ENCODE results near the gene KNTC1. TPM values are rescaled to one million over a fixed set of nuclear protein-coding genes. Genes with fewer than 3 reads are reported as not detected.
"Not testable (repeated sequence)": the region's sequence is repeated elsewhere in the genome, so short reads cannot be mapped to it uniquely, and the experiment has no call there.

The KNTC1 gene
- total RNA-seq, 4 donors from 2014 or later, result 10.6 to 79.4 (median 23.1) TPM

GRCh38 chr12:122486805-122487426 lies 40.1 kb upstream of the KNTC1 start:
- no peak overlapping the region for H3K4me3 ChIP-seq
- no peak for DNase-seq
- H3K36me3 ChIP-seq, result peaks cover 0 to 82% (median 31%) of the 10 kb centered on the region in 4 donors
- no peak overlapping the region for H3K27ac ChIP-seq
- no peaks in the 10 kb centered on the region for H3K27me3 ChIP-seq
- H3K4me1 ChIP-seq, result no peaks in the 10 kb centered on the region
- WGBS, 2 donors (ENCODE audit: low coverage in 1 of 2), result 91 to 92% methylated on average over 3 to 7 of the region's 7 CpGs
- H3K9me3 ChIP-seq, result no peaks in the 10 kb centered on the region
- intact Hi-C loops (cut with DNase I; ENCODE audit: low total_unique reads) (no loop called here), in situ Hi-C loops (cut with MboI; ENCODE audit: low pct_ligation_motif_present in 1 of 4, low pct_unique_long_range_greater_than_20kb in 1 of 4, low sequenced_read_pairs in 3 of 4) (no loop called here)
- TF ChIP-seq POLR2AphosphoS5 (IDR thresholded peaks at IDR 0.05) (no peak), EP300 (IDR thresholded peaks at IDR 0.05; ENCODE audit: low read depth) (no peak), POLR2A (IDR thresholded peaks at IDR 0.05) (no peak)
- TF ChIP-seq, protein P1, sequence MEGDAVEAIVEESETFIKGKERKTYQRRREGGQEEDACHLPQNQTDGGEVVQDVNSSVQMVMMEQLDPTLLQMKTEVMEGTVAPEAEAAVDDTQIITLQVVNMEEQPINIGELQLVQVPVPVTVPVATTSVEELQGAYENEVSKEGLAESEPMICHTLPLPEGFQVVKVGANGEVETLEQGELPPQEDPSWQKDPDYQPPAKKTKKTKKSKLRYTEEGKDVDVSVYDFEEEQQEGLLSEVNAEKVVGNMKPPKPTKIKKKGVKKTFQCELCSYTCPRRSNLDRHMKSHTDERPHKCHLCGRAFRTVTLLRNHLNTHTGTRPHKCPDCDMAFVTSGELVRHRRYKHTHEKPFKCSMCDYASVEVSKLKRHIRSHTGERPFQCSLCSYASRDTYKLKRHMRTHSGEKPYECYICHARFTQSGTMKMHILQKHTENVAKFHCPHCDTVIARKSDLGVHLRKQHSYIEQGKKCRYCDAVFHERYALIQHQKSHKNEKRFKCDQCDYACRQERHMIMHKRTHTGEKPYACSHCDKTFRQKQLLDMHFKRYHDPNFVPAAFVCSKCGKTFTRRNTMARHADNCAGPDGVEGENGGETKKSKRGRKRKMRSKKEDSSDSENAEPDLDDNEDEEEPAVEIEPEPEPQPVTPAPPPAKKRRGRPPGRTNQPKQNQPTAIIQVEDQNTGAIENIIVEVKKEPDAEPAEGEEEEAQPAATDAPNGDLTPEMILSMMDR (IDR thresholded peaks at IDR 0.05), result no peak

- H3K27ac ChIP-seq; H3K9me3 ChIP-seq; H3K27me3 ChIP-seq; H3K4me3 ChIP-seq; H3K4me1 ChIP-seq; in situ Hi-C loops (cut with MboI; ENCODE audit: low pct_ligation_motif_present in 1 of 4, low pct_unique_long_range_greater_than_20kb in 1 of 4, low sequenced_read_pairs in 3 of 4); DNase-seq; intact Hi-C loops (cut with DNase I; ENCODE audit: low total_unique reads): not testable (repeated sequence)
- 93% methylated on average over 3 of the region's 3 CpGs; no CpG with 5 or more reads in 1 of the 2 donors for WGBS, 2 donors (ENCODE audit: low coverage in 1 of 2)
- H3K36me3 ChIP-seq, result peaks cover 0 to 75% (median 28%) of the 10 kb centered on the region in 4 donors
Measured at GRCh38 chr12:122487807-122488206, 39.2 kb upstream of the KNTC1 start.

GRCh38 chr12:122489038-122489437 lies 38.0 kb upstream of the KNTC1 start:
- 92 to 93% methylated on average over 2 of the region's 2 CpGs for WGBS, 2 donors (ENCODE audit: low coverage in 1 of 2)
- no peak for TF ChIP-seq POLR2A (IDR thresholded peaks at IDR 0.05)
- TF ChIP-seq POLR2AphosphoS5 (IDR thresholded peaks at IDR 0.05), result no peak
- no peak for TF ChIP-seq EP300 (IDR thresholded peaks at IDR 0.05; ENCODE audit: low read depth)
- TF ChIP-seq, protein P1 (IDR thresholded peaks at IDR 0.05), result no peak
- no peak for DNase-seq
- Histone ChIP-seq H3K4me3 (no peak overlapping the region), H3K27me3 (no peaks in the 10 kb centered on the region), H3K36me3 (peaks cover 0 to 67% (median 23%) of the 10 kb centered on the region in 4 donors), H3K4me1 (no peaks in the 10 kb centered on the region), H3K27ac (no peak overlapping the region), H3K9me3 (no peaks in the 10 kb centered on the region)
- in situ Hi-C loops (cut with MboI; ENCODE audit: low pct_ligation_motif_present in 1 of 4, low pct_unique_long_range_greater_than_20kb in 1 of 4, low sequenced_read_pairs in 3 of 4) (no loop called here), intact Hi-C loops (cut with DNase I; ENCODE audit: low total_unique reads) (no loop called here)

DNA sequence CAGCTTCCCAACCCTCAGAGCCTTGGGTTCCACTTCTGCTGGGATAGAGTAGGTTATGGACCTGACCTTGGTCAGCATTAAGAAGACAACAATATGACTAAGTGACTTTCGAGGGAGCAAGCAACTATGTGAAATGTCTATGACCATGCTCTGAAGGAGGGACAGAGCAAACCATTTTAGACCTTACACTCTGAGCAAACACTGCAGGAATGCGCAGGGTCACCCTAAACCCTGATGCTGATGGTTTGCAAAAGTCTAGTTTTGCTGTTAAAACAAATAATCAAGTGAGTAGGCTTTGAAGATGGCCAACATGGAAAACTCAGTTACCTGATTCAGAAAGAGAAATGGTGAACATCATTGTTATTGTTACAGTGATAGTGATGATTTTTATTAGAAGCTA lies 35.1 kb upstream of the KNTC1 start:
- intact Hi-C loops (cut with DNase I; ENCODE audit: low total_unique reads) (no loop called here), in situ Hi-C loops (cut with MboI; ENCODE audit: low pct_ligation_motif_present in 1 of 4, low pct_unique_long_range_greater_than_20kb in 1 of 4, low sequenced_read_pairs in 3 of 4) (no loop called here)
- H3K36me3 ChIP-seq, result peaks cover 0 to 48% (median 15%) of the 10 kb centered on the region in 4 donors
- no peak overlapping the region for H3K4me3 ChIP-seq
- no peaks in the 10 kb centered on the region for H3K9me3 ChIP-seq
- TF ChIP-seq EP300 (IDR thresholded peaks at IDR 0.05; ENCODE audit: low read depth), result no peak
- TF ChIP-seq, protein P1 (IDR thresholded peaks at IDR 0.05), result no peak
- TF ChIP-seq POLR2A (IDR thresholded peaks at IDR 0.05), result no peak
- no peak for TF ChIP-seq POLR2AphosphoS5 (IDR thresholded peaks at IDR 0.05)
- no peak overlapping the region for H3K27ac ChIP-seq
- no peaks in the 10 kb centered on the region for H3K27me3 ChIP-seq
- no peaks in the 10 kb centered on the region for H3K4me1 ChIP-seq
- DNase-seq, result no peak
- WGBS, 2 donors (ENCODE audit: low coverage in 1 of 2), result 97 to 100% methylated on average over 2 of the region's 2 CpGs

- in situ Hi-C loops (cut with MboI; ENCODE audit: low pct_ligation_motif_present in 1 of 4, low pct_unique_long_range_greater_than_20kb in 1 of 4, low sequenced_read_pairs in 3 of 4); H3K4me1 ChIP-seq; H3K27ac ChIP-seq; H3K4me3 ChIP-seq; DNase-seq; H3K27me3 ChIP-seq; H3K9me3 ChIP-seq; intact Hi-C loops (cut with DNase I; ENCODE audit: low total_unique reads): not testable (repeated sequence)
- H3K36me3 ChIP-seq, result peaks cover 0 to 36% (median 9%) of the 10 kb centered on the region in 4 donors
- 82 to 87% methylated on average over 2 to 6 of the region's 6 CpGs for WGBS, 2 donors (ENCODE audit: low coverage in 1 of 2)
Measured at GRCh38 chr12:122493222-122493621, 33.8 kb upstream of the KNTC1 start.

Measured in transverse colon (tissue), 4 donors.